HG03469 (cell line): Measurements from ENCODE around the gene CRISPLD2.

Source experiments
- ATAC-seq: cut with Tn5 transposase; IDR thresholded peaks from one replicate; pipeline ENCODE4 v1.9.1; 2021; ENCODE audit warnings: mild to moderate bottlenecking, moderate library complexity, moderate number of reproducible peaks; ENCODE audit not compliant: unreplicated experiment

The CRISPLD2 gene

DNA sequence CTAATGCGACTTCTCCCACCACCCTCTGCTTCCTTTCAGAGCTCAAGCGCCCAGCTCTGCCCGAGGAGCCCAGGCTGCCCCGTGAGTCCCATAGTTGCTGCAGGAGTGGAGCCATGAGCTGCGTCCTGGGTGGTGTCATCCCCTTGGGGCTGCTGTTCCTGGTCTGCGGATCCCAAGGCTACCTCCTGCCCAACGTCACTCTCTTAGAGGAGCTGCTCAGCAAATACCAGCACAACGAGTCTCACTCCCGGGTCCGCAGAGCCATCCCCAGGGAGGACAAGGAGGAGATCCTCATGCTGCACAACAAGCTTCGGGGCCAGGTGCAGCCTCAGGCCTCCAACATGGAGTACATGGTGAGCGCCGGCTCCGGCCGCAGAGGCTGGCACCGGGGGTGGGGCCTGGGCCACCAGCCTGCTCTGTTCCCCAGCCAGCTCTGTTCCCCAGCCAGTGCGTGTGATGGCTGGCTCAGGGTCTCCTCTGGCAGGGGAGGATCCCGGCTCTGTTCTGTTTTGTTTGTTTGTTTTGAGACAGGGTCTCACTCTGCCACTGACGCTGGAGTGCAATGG is 18.7 kb downstream of the CRISPLD2 start:
- no peak for ATAC-seq

- no peak for ATAC-seq
These were observed 19.3 kb downstream of the CRISPLD2 start for GRCh38 chr16:84839054-84839453.

- no peak for ATAC-seq
These were observed 20.2 kb downstream of the CRISPLD2 start for GRCh38 chr16:84839956-84840355.

DNA sequence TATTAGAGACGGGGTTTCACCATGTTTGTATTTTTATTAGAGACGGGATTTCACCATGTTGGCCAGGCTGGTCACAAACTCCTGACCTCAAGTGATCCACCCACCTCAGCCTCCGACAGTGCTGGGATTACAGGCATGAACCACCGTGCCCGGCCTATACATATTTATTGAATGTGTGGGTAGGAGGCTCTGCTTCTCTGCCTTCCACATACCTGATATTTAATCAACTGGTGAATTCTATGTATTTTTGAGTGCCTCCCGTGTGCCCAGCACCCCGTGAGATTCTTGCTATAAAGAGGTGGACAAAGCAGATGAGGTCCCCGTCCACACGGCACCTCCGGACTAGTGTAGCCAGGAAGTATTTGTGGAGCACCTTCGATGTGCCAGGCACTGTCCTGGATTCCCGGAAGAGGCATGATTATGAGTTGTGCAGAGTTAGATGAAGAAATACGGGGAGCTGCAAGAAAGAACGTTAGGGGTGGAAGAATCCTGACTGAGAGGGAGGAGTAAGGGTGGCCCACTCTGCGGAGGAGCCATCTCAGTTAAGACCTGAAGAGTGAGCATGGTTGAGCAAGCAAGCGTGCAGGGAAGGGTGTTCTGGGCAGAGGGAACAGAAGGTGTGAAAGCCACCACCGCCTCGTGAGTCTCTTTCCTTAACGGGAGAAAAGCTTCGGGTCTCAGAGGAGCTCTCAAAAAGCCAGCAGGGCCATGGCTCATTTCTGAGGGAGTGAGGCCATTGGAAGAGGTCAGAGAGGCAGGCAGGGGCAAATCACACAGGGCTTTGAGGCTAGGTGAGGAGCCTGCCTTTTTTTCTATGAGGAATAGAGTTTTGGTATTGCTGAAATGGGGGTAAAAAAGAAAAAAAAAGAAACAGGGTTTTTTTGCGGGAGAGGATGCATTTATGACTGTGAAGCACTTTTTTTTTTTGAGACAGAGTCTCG is 21.2 kb downstream of the CRISPLD2 start:
- no peak for ATAC-seq

GRCh38 chr16:84841787-84842300 is 22.1 kb downstream of the CRISPLD2 start:
- no peak for ATAC-seq

GRCh38 chr16:84842516-84843148 is 22.8 kb downstream of the CRISPLD2 start:
- no peak for ATAC-seq

DNA sequence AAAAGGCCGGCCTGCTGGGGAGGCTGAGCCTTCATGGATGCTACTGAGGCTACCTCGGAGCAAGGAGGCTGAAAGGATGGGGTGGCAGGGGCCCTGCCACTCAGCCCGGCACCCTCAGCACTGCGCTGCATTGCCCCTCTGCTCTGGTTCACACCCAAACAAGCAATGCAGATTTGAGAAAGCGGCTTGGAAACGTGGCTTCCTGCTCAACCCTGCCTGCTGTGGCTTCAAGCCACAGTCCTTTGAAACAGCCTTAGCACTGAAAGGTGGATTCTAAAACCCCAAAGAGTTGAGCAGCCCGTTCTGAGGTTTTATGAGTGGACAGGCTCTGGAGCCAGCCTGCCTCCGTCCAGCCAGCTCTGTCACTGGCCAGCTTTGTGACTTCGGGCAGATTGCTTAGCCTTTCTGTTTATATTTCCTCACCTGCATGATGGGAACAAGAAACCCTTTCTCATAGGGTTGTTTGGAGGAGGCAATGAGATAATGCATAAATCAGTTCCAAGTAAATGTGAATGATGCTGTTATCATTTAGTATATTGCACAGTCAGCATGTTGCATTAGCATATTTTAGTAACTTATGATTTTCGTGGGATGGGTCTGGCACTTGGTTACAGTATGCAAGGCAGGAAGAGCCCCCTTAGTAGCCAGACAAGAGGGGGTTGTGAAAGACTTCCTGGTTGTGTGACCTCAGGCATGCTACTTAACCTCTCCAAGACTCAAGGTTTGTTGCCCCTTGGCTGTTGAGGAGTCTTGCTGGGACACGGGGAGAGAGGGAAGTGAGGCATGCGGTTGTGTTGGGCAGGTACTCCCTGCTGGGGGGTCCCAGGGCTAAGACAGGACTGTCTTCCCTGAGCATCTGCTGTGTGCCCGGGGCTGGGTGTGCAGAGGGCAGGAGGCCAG is 23.6 kb downstream of the CRISPLD2 start:
- no peak for ATAC-seq

DNA sequence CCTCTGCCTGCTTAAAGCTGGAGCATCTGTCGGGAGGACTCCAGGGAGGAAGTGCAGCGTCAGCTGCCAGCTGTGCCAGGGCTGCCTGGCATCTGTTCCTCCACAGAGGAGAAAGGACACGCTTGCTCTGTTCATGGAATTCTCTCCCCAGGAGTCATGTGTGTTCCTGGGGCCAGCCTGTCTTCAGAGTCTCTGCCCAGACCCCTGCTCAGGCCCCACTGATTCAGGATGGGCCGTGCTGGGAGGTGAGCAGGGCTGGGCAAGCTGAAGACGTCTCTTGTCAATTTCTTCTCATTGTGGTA is 24.2 kb downstream of the CRISPLD2 start:
- no peak for ATAC-seq

DNA sequence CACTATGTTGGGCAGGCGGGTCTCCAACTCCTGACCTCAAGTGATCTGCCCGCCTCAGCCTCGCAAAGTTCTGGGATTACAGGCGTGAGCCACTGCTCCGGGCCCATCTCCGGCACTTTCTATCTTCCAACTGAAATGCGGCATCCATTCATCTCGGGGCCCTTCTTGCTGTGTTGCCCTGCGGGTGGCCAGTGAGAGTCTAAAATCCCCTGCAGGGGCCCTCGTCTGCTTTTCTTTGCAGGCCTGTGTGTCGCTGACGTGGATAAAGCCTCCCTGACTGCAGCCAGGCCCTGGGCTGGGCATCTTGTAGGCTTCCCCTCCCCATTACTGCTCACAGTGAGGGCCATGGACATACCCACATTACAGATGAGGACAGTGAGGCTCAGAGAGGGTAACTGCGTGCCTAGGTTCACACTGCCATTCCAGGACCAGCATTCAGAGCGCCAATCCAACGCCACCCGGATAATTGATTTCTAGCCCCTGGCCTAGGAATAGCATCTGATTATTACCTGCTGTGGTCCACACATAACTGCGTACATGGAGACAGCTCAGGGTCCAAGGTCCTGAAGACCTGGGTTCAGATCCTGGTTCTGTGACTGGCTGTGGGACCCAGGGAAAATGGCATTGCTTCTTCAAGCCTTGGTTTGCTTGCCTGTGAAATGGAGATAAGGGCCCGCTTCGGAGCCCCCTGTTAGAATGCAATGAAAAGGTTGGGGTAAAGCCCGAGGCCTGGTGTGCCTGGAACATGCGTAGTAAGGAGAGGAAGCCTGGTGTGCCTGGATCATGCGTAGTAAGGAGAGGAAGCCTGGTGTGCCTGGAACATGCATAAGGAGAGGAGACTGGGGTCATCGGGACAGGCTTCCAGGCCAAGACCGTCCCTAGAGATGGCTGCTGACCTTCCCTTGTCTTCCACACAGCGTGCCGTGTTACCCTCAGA is 25.0 kb downstream of the CRISPLD2 start:
- ATAC-seq = no peak

GRCh38 chr16:84845496-84846002 is 25.8 kb downstream of the CRISPLD2 start:
- no peak for ATAC-seq

DNA sequence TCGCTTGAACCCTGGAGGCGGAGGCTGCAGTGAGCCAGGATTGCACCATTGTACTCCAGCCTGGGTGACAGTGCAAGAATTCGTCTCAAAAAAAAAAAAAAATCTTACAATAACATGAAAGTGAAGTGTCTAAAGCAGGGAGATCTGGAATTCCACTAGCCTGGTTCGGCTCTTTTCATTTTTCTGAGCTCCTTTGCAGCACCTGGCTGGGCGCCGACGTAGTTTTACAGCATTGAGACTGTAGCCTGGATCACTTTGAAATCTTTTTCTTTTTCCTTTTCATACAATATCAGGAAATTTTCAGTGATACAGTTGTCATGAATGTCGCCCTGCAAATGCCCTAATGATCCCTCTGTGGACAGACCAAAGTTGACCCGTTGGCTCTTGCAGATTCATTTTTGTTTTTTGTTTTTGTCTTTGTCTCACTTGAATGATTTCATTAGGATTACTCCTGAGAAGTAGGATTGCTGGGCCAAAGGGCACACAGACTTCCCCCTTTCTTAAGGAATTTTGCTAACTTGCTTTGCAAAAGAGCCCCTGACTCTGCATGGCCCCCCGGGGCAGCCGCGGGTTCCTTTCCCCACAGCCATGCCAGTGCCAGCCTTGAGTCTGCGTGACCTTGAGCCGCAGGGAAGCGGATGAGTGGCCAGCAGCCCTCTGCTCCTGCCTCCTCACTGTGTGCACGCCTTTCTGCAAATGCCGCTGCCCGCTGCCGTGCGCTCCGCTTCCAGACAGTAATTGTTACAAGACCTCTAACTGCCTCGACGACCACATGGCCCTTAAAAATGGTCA is 28.0 kb downstream of the CRISPLD2 start:
- ATAC-seq = no peak

DNA sequence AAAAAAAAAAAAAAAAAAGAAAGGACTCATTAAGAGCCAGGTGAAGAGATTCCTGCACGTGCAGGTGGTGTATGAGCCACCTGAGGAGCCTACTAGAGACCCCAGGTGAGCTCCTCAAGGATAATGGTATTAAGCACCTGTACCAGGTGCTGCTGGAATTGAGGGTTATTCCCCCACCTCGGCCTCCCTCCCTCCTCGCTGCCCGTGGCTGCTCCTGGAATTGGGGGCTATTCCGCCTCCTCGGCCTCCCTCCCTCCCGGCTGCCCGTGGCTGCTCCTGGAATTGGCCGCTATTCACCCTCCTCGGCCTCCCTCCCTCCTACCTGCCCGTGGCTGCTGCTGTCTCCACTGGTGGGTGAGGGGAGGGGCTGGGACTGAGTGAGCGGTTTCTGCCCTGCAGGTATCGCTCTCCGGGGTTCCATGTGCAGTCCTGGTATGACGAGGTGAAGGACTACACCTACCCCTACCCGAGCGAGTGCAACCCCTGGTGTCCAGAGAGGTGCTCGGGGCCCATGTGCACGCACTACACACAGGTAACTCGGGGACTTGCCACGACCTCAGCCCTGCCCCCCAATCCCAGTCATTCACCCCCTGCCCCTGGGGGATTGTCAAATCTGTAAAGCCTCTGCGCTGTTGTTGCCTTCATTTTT is 29.3 kb downstream of the CRISPLD2 start:
- ATAC-seq = no peak

DNA sequence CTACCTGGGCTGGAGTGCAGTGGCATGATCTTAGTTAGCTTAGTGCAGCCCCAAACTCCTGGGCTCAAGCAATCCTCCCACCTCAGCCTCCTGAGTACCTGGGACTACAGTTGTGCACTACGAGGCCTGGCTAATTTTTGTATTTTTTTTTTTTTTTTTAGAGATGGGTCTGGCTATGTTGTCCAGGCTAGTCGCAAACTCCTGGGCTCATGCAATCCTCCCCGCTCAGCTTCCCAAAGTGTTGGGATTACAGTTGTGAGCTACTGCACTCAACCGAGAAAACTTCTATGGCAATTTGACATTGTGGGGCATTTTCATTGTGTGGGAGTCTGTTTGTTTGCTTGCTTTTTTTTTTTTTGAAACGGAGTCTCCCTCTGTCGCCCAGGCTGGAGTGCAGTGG is 30.0 kb downstream of the CRISPLD2 start:
- no peak for ATAC-seq

DNA sequence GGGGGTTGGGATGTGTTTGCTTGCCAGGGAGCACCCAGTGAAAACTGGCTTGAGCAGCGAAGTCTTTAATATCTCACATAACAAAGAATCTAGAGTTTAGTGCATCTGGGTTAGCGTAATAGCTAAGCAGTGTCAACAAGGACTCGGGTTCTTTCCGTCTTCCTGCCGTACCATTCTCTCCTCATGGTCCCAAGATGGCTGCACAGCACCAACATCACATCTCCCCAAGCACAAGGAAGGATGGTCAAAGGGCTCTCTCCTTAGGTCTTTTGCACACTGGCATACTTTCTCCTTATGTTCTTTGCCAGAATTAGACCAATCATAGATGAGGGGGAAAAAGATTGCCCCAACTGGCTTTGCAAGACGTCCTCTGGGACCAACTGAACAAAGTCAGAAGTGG is 30.9 kb downstream of the CRISPLD2 start:
- ATAC-seq = no peak

DNA sequence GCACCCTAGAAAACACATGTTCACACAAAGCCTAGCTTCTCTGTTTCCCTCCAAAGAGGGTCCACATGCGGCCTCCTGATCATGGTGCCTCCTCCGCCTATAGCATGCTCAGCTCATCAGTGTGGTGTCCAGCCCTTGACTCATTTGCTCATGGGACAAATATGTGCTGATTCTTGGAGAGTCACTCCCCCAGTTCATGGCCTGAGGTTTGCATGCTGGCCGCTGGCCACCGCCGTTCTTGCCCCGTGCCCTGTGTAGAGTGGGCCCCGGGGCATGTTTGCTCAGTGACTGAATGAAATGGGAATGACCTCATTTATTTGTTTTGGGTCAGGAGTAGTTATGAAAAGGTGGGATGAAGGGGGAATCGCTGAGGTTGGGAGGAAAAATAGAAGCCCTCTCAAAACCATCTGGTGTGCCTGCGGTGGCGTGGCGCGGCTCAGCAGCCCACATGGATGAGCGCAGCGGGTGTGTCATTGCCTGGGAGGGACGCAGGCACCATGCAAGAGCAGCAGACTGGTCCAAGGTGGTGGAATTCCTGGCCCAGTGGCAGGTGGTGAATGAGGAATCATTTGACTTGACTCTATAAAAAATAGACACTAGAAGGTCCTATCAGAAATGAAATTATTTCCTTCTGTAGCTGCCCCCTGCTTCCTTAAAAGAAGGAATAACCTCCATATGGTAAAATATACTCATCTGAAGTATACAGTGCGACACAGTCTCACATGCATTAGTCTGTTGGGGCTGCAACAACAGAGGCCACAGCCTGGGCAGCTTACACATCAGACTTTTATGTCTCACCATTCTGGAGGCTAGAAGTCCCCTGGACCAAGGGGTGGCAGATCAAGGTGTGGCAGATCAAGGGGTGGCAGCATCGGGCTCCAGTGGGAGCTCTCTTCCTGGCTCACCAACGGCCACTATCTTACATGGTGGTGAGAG is 31.7 kb downstream of the CRISPLD2 start:
- ATAC-seq = no peak

DNA sequence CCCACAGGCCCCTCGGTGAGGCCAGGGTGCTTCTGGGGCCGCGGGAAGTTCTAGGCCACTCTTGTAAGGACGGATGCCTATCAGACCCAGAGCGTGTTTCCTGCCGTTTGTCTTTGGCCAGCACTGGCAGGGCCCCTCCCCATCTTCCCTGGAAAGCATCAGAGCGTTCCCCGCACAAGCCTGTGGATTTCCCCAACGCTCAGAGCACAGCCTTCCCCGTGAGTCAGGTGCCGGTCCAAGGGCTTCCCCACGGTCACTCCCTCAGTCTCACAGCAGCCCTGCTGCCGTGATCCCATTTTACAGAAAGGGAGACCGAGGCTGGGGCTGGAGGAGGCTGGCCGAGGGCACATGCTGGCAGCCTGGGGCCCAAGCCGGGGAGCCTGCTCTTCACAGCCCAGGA is 33.7 kb downstream of the CRISPLD2 start:
- ATAC-seq = no peak

DNA sequence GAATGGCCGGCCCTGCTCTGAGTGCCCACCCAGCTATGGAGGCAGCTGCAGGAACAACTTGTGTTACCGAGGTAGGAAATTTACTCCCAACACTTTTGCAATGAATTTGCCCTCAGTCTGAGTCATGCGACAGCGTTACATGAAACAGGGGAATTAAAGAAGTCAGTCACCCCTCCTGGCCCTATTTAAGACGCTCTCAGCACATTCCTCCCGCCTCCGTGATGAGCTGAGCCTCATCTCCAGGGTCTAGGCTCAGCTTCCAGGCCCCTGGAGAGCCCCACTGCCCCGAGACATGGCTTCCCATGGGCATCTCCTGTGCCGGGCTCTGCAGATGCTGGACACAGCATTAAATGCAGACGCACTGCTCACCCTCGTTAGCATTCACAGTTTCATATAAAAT is 35.0 kb downstream of the CRISPLD2 start:
- ATAC-seq = no peak
